Measurements from ENCODE around the gene STPG2.

The STPG2 gene

GRCh38 chr4:97942951-97943350, 200.3 kb downstream of the STPG2 start:
- TF ChIP-seq CTCF (IDR thresholded peaks at IDR 0.05; ENCODE audit: control extremely low read depth, extremely low read depth, low read depth, missing control alignments), result no peak
- no peak for DNase-seq (ENCODE audit: extremely low spot score)
- ChIA-PET POLR2A (no interaction called here), CTCF (no interaction called here)

- no peak for DNase-seq (ENCODE audit: extremely low spot score)
- CTCF ChIA-PET, result no interaction called here
- POLR2A ChIA-PET, result no interaction called here
- TF ChIP-seq CTCF (IDR thresholded peaks at IDR 0.05; ENCODE audit: control extremely low read depth, extremely low read depth, low read depth, missing control alignments), result no peak
Observed at GRCh38 chr4:97942137-97942536, 201.1 kb downstream of the STPG2 start.

GRCh38 chr4:97938141-97938540, 205.1 kb downstream of the STPG2 start:
- POLR2A ChIA-PET, result no interaction called here
- no peak for DNase-seq (ENCODE audit: extremely low spot score)
- CTCF ChIA-PET, result no interaction called here
- TF ChIP-seq CTCF (IDR thresholded peaks at IDR 0.05; ENCODE audit: control extremely low read depth, extremely low read depth, low read depth, missing control alignments), result no peak

GRCh38 chr4:97924341-97924958, 218.8 kb downstream of the STPG2 start:
- POLR2A ChIA-PET, result no interaction called here
- CTCF ChIA-PET, result no interaction called here
- DNase-seq (ENCODE audit: extremely low spot score), result no peak
- no peak for TF ChIP-seq CTCF (IDR thresholded peaks at IDR 0.05; ENCODE audit: control extremely low read depth, extremely low read depth, low read depth, missing control alignments)

GRCh38 chr4:97923096-97923495, 220.2 kb downstream of the STPG2 start:
- no peak for DNase-seq (ENCODE audit: extremely low spot score)
- ChIA-PET CTCF (no interaction called here), POLR2A (no interaction called here)
- no peak for TF ChIP-seq CTCF (IDR thresholded peaks at IDR 0.05; ENCODE audit: control extremely low read depth, extremely low read depth, low read depth, missing control alignments)

- no peak for DNase-seq (ENCODE audit: extremely low spot score)
- no peak for TF ChIP-seq CTCF (IDR thresholded peaks at IDR 0.05; ENCODE audit: control extremely low read depth, extremely low read depth, low read depth, missing control alignments)
- POLR2A ChIA-PET, result no interaction called here
- CTCF ChIA-PET, result no interaction called here
Observed at GRCh38 chr4:97917115-97917514, 226.2 kb downstream of the STPG2 start.

GRCh38 chr4:97912156-97912555, 231.1 kb downstream of the STPG2 start:
- DNase-seq (ENCODE audit: extremely low spot score), result no peak
- no peak for TF ChIP-seq CTCF (IDR thresholded peaks at IDR 0.05; ENCODE audit: control extremely low read depth, extremely low read depth, low read depth, missing control alignments)
- POLR2A ChIA-PET, result no interaction called here
- CTCF ChIA-PET, result interaction anchor here (1.2 to 1.6 kb wide), 2 partner anchors 15 kb away, joined by 3 read pairs; no protein-coding TSS in a partner anchor

Data from GM10248 (cell line).